ENCODE results near the gene ZNF324B. TPM values are rescaled to one million over a fixed set of nuclear protein-coding genes. Genes with fewer than 3 reads are reported as not detected.

Gene ZNF324B
- total RNA-seq, 2 experiments from 2014 or later, result 7.6 to 8.2 TPM

DNA sequence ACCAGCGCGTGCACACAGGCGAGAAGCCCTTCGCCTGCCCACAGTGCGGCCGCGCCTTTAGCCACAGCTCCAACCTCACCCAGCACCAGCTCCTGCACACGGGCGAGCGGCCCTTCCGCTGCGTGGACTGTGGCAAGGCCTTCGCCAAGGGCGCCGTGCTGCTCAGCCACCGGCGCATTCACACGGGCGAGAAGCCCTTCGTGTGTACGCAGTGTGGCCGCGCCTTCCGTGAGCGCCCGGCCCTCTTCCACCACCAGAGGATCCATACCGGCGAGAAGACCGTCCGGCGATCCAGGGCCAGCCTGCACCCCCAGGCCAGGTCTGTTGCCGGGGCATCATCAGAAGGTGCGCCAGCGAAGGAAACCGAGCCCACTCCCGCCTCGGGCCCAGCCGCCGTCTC, 20.3 kb downstream of the ZNF324B start:
- DNase-seq (no peak), ATAC-seq (no peak)
- Mint-ChIP-seq H3K9me3 (no peaks in the 10 kb centered on the region), H3K27ac (no peak overlapping the region), H3K4me1 (ENCODE audit: low read depth) (peaks cover 43% of the 10 kb centered on the region), H3K36me3 (ENCODE audit: low read depth) (peaks cover 19% of the 10 kb centered on the region), H3K27me3 (no peaks in the 10 kb centered on the region), H3K4me3 (no peak overlapping the region)
- CTCF ChIA-PET, result no interaction called here
- intact Hi-C loops (cut with micrococcal nuclease), result no loop called here
- POLR2A ChIA-PET, result no interaction called here
- TF ChIP-seq, protein P1, sequence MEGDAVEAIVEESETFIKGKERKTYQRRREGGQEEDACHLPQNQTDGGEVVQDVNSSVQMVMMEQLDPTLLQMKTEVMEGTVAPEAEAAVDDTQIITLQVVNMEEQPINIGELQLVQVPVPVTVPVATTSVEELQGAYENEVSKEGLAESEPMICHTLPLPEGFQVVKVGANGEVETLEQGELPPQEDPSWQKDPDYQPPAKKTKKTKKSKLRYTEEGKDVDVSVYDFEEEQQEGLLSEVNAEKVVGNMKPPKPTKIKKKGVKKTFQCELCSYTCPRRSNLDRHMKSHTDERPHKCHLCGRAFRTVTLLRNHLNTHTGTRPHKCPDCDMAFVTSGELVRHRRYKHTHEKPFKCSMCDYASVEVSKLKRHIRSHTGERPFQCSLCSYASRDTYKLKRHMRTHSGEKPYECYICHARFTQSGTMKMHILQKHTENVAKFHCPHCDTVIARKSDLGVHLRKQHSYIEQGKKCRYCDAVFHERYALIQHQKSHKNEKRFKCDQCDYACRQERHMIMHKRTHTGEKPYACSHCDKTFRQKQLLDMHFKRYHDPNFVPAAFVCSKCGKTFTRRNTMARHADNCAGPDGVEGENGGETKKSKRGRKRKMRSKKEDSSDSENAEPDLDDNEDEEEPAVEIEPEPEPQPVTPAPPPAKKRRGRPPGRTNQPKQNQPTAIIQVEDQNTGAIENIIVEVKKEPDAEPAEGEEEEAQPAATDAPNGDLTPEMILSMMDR (IDR thresholded peaks at IDR 0.05), result no peak

DNA sequence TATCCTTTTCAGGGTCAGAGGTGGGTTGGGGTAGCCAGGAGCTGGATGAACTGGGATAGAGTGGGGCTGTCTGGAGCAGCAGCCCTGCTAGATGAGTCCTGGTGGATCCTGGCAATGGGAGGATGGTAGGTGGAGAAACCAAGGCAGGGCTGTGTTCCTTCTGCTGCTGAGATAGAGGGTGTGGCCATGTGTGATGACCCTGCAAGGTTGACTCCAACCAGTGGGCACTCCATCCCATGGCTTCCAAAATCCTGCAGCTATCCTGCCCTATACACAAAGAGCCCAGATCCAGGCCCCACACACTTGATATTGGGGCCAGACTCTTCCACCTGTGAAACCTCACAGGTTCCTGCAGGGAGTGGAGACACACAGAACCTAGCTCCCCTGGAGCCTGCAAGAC, 22.4 kb downstream of the ZNF324B start:
- DNase-seq (no peak), ATAC-seq (no peak)
- no peak overlapping the region for H3K27ac Mint-ChIP-seq
- POLR2A ChIA-PET, result no interaction called here
- intact Hi-C loops (cut with micrococcal nuclease), result no loop called here
- CTCF ChIA-PET, result no interaction called here
- H3K27me3 Mint-ChIP-seq, result no peaks in the 10 kb centered on the region
- TF ChIP-seq, protein P1 (IDR thresholded peaks at IDR 0.05), result no peak
- no peaks in the 10 kb centered on the region for H3K9me3 Mint-ChIP-seq
- peaks cover 38% of the 10 kb centered on the region for H3K4me1 Mint-ChIP-seq (ENCODE audit: low read depth)
- no peak overlapping the region for H3K4me3 Mint-ChIP-seq
- peaks cover 17% of the 10 kb centered on the region for H3K36me3 Mint-ChIP-seq (ENCODE audit: low read depth)

DNA sequence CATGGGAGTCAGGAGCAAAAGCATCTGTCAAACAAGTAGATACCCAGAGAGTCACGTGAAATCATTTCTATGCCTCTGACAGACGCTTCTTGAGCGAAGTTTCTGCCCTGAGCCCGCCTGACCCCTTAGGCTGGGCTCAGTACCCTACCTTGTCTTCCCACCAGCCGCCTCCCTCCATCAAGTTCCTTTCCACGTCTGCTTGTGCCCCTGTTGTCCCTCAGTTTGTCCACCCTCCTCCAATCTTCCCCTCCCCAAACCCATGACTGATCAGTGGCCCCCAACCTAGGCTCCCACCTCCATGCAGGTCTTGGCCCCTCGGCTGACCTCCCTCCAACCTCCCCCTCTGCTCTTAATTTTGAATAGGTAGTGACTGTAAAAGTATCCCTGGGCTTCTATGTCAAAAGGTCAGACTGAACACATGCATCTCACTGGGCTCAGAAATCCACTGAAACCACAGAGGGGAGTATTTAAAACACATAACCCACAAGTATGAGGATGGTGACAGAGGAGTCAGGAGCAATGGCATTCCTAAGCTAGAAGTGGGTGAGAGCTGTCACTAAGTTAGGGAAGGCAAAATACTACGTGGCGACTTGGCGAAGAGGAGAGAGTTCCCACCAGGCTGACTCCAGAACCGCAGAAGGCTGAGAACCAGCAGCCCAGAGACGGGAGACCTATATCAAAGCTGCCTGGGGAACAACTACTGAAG, 23.0 kb downstream of the ZNF324B start:
- peaks cover 19% of the 10 kb centered on the region for H3K36me3 Mint-ChIP-seq (ENCODE audit: low read depth)
- ATAC-seq (no peak), DNase-seq (no peak)
- H3K27ac Mint-ChIP-seq, result no peak overlapping the region
- TF ChIP-seq, protein P1 (IDR thresholded peaks at IDR 0.05), result no peak
- ChIA-PET CTCF (no interaction called here), POLR2A (interaction anchor here (0.7 to 2.6 kb wide), 4 partner anchors 8 to 178 kb away, joined by 3 to 11 read pairs (median 4); partner anchors contain the start of genes ZBTB45 and ZNF324)
- H3K4me3 Mint-ChIP-seq, result peak overlapping the region; percentile 82
- peaks cover 33% of the 10 kb centered on the region for H3K4me1 Mint-ChIP-seq (ENCODE audit: low read depth)
- H3K27me3 Mint-ChIP-seq, result no peaks in the 10 kb centered on the region
- intact Hi-C loops (cut with micrococcal nuclease), result no loop called here
- H3K9me3 Mint-ChIP-seq, result no peaks in the 10 kb centered on the region

DNA sequence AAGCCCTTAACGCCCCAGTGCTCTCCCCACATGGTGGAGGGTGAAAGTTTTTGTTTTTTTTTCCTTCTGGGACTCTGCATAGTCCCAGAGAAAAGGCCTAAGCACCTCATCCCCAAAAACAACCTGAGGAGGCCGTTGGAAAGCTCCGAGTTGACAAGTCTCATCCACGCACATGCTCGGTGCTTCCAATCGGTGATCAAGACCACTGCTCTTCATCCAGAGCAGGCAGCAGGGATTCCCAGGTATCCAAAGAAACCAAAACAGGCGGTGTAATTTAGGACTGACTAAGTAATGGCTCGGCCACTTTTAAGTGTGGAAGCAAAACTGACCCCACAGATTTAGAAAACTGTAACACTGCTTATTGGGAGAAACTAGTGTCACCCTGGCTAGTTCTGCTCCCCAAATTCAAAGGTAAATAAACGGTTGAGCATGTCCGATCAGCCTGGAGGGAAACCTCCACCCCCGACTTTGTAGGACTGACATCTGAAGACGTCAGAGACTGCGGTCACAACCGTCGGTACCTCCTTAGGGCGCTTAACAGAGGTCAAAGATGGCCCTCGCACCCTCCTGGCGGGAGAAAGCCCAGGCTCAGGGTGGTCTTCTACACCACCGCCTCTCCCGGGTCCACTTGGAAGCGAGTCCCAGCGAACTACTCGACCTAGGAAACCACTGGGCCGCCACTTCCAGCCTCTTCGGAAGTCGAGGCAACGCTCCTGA, 23.7 kb downstream of the ZNF324B start:
- Mint-ChIP-seq H3K9me3 (no peaks in the 10 kb centered on the region), H3K4me3 (peak overlapping the region; percentile 82), H3K36me3 (ENCODE audit: low read depth) (peaks cover 16% of the 10 kb centered on the region), H3K4me1 (ENCODE audit: low read depth) (peaks cover 32% of the 10 kb centered on the region), H3K27ac (peak overlapping the region; percentile 98), H3K27me3 (no peaks in the 10 kb centered on the region)
- ChIA-PET CTCF (no interaction called here), POLR2A (interaction anchor here (0.7 to 2.6 kb wide), 9 partner anchors 9 to 178 kb away, joined by 3 to 11 read pairs (median 5); partner anchors contain the start of genes TRIM28, ZBTB45 and ZNF324)
- no peak for DNase-seq
- intact Hi-C loops (cut with micrococcal nuclease), result no loop called here
- peak; percentile 9 for ATAC-seq
- TF ChIP-seq, protein P1 (IDR thresholded peaks at IDR 0.05), result no peak

All from activated CD8-positive, alpha-beta T cell treated with anti-CD3 and anti-CD28 coated beads for 36 hours (primary cell).